Stimulated activated naive CD8-positive, alpha-beta T cell treated with anti-CD3 and anti-CD28 coated beads, Interleukin-15, amount 100 ng/mL, for 72 hours (primary cell): ENCODE data around the gene CRYGN.

Experiments
- ATAC-seq: fragments of 150-1000 bp; cut with Tn5 transposase; 2 replicates; pipeline ENCODE4 v1.10.0; 2021; ENCODE audit warnings: mild to moderate bottlenecking, moderate library complexity
- DNase-seq, 2 donors: peaks; one replicate each; pipeline ENCODE4 v3.0.0; 2021 to 2022
- H3K27ac Mint-ChIP-seq, 2 donors: one replicate each; pipeline ENCODE4 v1.8.0; 2022; ENCODE audit warnings: mild to moderate bottlenecking in 2 of 2, mixed read lengths in 2 of 2, moderate library complexity in 2 of 2
- H3K27me3 Mint-ChIP-seq: one replicate; pipeline ENCODE4 v1.8.0; 2022; ENCODE audit warnings: mixed read lengths
- H3K4me1 Mint-ChIP-seq: one replicate; pipeline ENCODE4 v1.8.0; 2022; ENCODE audit warnings: mild to moderate bottlenecking, mixed read lengths
- H3K4me3 Mint-ChIP-seq, 2 donors: one replicate each; pipeline ENCODE4 v1.8.0; 2022; ENCODE audit warnings: mild to moderate bottlenecking in 2 of 2, mixed read lengths in 2 of 2, moderate library complexity in 1 of 2
- H3K9me3 Mint-ChIP-seq, 2 donors: one replicate each; pipeline ENCODE4 v1.8.0; 2022; ENCODE audit warnings: mixed read lengths in 2 of 2

CRYGN gene

DNA sequence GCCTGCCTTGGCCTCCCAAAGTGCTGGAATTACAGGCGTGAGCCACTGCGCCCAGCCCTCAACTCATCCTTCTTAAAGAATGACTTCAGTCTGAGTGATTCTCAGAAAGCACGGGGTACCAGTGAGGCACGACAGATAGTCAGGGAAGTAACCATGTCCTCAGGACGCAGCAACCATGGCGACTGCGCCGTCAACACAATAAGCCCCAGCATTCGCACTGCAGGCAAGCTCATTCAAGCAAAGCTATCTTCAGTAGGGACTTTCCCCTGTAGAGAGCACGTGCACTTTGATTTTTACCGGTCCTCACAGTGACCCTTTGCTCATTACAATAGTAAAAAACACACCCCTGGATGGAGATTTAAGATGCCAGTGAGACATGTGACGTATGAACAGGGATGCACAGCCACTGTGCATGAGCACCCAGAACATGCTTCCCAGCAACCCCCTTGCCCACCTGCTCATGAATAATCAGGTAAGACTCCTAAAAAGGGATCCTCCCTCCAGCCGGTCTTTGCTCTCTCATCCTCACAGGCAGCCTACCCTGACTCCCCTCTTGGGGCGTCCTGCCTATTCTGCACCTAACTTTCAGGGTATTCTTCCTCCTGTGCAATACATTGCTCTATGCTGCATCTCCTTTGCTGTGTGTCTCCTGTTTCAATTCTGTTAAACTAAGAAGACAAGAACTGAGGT, 39.2 kb downstream of the CRYGN start:
- Mint-ChIP-seq H3K9me3 (peaks cover 6 to 8% of the 10 kb centered on the region in 2 donors), H3K4me1 (peaks cover 5% of the 10 kb centered on the region), H3K4me3 (no peak overlapping the region), H3K27me3 (no peaks in the 10 kb centered on the region), H3K27ac (no peak overlapping the region)
- no peak for ATAC-seq
- DNase-seq: no peak

DNA sequence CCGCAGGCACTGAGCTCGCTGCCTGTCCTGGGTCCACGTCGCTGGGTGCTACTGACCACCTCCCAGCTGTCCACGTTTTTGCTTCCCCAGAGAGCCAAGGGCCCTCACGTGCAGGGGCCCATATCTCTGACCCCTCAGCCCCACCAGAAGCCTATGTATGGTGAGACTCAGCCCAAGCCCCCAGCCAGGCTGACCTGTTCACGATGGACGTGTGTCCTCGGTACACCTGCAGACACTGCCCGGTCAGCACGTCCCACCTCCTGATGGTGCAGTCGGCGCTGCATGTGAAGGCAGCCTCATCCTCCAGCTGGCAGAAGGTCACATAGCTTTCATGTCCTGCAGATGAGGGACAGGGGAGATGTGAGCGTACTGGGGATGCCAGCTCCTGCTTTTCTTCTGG, 40.0 kb downstream of the CRYGN start:
- peaks cover 5% of the 10 kb centered on the region for H3K4me1 Mint-ChIP-seq
- no peak overlapping the region for H3K4me3 Mint-ChIP-seq

DNA sequence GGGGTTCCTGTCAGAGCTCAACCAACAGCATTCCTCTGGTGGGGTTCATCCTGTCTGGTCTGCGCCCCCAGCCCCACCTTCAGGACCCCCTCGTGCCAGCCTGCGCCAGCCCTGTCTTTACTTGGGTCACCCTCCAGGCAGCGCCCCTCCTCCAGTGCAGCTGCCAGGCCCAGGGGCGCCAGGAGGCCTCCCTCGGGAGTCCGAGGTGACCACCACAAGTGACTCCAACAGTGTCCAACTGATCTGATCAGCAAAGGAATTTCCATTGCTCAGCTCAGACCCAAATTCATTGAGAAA, 40.7 kb downstream of the CRYGN start:
- DNase-seq (no peak), ATAC-seq (no peak)
- H3K27ac Mint-ChIP-seq: no peak overlapping the region
- peaks cover 6 to 8% of the 10 kb centered on the region in 2 donors for H3K9me3 Mint-ChIP-seq
- H3K4me3 Mint-ChIP-seq: no peak overlapping the region
- no peaks in the 10 kb centered on the region for H3K27me3 Mint-ChIP-seq
- H3K4me1 Mint-ChIP-seq: peaks cover 5% of the 10 kb centered on the region

More for the DNA sequence above, 40.0 kb downstream of the CRYGN start:
- DNase-seq: no peak
- H3K9me3 Mint-ChIP-seq: peaks cover 6 to 8% of the 10 kb centered on the region in 2 donors
- no peak overlapping the region for H3K27ac Mint-ChIP-seq
- H3K27me3 Mint-ChIP-seq: no peaks in the 10 kb centered on the region
- ATAC-seq: no peak

DNA sequence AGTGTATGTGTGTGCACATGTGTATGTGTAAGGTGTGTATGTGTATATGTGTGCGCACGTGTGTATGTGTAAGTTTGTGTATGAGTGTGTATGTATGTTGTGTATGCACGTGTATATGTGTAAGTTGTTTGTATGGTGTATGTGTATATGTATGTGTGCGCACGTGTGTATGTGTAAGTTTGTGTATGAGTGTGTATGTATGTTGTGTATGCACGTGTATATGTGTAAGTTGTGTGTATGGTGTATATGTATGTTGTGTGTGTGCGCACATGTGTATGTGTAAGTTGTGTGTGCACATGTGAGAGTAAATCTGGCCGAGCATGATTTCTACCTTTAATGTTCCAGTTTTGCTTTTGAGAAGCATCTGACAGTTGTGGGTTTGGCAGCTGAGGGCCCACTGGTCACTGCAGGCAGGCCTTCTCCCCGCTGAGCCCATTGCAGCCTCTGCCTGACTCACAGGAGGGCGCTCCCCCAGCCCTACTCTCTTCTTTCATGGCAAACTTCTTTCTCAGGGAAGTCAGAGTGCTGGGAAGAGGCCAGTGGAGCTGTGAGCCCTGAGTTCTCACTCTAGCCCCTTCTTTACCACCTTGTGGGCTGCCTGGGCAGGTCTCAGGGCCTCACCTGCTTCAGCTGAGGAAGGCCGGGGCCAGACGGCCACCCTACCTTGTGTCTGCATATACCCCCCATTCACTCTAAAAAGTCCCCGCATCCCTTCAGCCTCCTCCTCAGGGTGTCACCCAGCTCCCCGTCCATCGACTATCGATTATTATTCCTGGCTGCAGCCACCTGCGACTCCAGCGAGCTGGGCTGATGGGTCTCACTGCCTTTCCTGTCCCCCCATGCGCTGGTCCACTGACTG, 41.3 kb downstream of the CRYGN start:
- peaks cover 5% of the 10 kb centered on the region for H3K4me1 Mint-ChIP-seq
- H3K4me3 Mint-ChIP-seq: no peak overlapping the region
- H3K27ac Mint-ChIP-seq: no peak overlapping the region
- no peaks in the 10 kb centered on the region for H3K27me3 Mint-ChIP-seq
- no peak for DNase-seq
- no peak for ATAC-seq
- H3K9me3 Mint-ChIP-seq: peaks cover 6 to 8% of the 10 kb centered on the region in 2 donors

DNA sequence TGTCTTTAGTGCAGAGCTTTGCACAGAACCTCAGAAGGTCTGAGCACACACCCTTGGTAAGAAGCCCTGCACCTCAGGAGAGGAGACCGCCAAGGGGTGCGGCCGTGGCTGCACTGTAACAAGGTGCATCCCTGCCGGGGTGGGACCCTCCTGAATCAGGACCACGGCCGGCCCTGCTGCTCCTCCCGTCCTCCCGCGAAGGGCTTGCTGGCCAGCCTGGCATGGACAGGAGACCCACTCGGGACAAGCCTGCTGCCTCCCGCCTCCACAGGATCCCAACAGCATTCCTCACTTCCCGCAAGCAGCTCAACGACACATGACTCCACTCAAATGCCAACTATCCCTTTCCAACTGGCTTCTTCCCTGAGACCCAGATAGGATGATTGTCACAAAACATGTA, 42.9 kb downstream of the CRYGN start:
- no peak overlapping the region for H3K27ac Mint-ChIP-seq
- H3K27me3 Mint-ChIP-seq: no peaks in the 10 kb centered on the region
- no peak for ATAC-seq
- no peak for DNase-seq
- no peak overlapping the region for H3K4me3 Mint-ChIP-seq
- peaks cover 6 to 8% of the 10 kb centered on the region in 2 donors for H3K9me3 Mint-ChIP-seq
- H3K4me1 Mint-ChIP-seq: peaks cover 5% of the 10 kb centered on the region

DNA sequence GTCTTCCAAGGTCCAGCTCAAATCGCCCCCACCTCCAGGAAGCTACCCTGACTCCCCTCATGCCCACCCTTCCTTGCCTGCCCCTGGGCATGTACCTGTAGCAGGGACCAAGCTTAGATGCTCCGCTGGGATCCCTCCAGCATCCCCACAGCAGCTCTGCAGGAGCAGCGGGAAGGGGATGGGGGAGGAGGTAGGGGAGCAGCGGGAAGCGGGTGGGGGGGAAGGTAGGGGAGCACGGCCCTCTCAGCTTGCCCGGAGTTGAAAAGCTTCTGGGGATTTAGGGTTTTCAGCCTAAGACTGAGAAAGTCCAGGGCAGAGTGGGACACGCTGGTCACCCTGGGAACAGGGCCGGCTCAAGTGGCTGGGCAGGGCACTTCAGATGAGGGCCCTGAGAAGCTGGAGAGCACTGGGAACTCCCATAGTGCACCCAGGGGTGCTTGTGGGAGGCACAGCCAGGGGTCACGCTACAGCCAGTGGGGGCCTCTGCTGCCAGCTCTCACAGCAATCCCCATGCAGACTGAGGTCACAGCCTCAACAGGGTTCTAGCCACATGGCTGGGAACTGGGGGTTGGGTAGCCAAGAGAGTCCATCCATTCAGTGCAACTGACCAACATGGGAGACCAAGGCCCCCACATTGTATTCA, 43.5 kb downstream of the CRYGN start:
- Mint-ChIP-seq H3K9me3 (peaks cover 6 to 8% of the 10 kb centered on the region in 2 donors), H3K27me3 (no peaks in the 10 kb centered on the region), H3K4me1 (peaks cover 5% of the 10 kb centered on the region), H3K27ac (peak overlapping the region in 1 of 2 donors; percentile 35), H3K4me3 (no peak overlapping the region)
- no peak for DNase-seq
- no peak for ATAC-seq

DNA sequence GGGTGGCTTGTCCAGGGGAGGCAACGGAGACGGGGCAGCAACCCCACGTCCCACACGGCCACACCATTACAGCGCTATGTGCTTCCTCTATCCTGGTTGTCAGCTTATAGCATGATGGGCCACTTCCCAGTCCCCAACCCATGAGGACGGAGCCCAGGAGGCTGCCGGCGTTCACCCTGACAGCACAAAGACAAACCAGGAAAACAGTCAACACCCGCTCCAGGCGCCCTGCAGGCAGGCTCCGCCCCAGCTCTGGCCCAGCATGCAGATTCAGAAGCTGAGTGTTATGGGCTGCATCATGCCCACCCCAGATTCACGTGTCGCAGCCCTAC, 44.9 kb downstream of the CRYGN start:
- ATAC-seq (no peak), DNase-seq (no peak)
- peaks cover 6 to 8% of the 10 kb centered on the region in 2 donors for H3K9me3 Mint-ChIP-seq
- H3K4me3 Mint-ChIP-seq: no peak overlapping the region
- H3K27me3 Mint-ChIP-seq: peaks cover 10% of the 10 kb centered on the region
- H3K4me1 Mint-ChIP-seq: peaks cover 14% of the 10 kb centered on the region
- no peak overlapping the region for H3K27ac Mint-ChIP-seq

DNA sequence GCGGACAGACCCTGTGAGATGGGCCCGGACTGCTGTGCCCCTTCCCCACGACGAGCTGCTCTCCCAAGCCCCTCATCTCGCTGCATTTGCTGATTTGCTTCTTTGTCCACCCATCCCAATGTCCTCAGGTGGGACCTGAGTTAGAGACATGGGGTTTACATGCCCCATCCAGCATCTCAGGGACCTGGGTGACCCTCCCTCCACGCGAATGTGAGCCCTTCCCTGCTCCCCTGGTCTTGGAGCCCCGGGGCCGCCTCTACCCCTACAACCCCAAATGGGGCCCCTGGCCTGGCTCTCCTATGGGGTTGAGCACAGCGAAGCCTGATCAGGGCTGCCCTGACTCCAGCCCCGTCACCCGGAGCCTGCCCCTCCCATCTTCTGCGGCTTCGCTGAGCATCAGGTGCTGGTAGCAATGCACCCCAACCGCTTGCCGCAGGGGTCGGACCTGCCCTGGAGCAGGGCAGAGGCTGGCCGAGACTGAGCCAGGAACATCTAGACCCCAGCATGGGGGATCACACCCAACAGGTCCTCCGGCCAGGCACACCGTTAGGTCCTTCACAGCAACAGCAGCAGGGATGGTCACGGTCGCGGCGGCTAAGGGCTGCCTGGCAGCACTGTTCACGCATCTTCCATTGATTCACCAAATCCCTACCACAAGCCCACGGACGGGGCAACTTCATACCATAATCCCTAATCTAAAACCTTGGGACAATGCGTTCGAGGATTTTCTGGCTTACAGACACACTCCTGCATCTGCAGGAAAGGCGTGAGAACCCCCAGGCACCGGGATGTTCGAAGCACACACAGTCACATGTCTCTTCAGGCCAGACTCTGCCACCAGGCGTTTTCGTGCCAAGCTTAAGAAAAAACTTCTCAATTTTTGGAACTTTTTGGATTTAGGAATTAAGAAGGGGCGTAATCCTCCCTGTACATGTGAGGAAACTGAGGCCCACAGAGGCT, 45.6 kb downstream of the CRYGN start:
- no peak for DNase-seq
- Mint-ChIP-seq H3K27me3 (peaks cover 16% of the 10 kb centered on the region), H3K27ac (no peak overlapping the region), H3K4me1 (peaks cover 18% of the 10 kb centered on the region), H3K4me3 (no peak overlapping the region), H3K9me3 (peaks cover 6 to 8% of the 10 kb centered on the region in 2 donors)
- no peak for ATAC-seq

DNA sequence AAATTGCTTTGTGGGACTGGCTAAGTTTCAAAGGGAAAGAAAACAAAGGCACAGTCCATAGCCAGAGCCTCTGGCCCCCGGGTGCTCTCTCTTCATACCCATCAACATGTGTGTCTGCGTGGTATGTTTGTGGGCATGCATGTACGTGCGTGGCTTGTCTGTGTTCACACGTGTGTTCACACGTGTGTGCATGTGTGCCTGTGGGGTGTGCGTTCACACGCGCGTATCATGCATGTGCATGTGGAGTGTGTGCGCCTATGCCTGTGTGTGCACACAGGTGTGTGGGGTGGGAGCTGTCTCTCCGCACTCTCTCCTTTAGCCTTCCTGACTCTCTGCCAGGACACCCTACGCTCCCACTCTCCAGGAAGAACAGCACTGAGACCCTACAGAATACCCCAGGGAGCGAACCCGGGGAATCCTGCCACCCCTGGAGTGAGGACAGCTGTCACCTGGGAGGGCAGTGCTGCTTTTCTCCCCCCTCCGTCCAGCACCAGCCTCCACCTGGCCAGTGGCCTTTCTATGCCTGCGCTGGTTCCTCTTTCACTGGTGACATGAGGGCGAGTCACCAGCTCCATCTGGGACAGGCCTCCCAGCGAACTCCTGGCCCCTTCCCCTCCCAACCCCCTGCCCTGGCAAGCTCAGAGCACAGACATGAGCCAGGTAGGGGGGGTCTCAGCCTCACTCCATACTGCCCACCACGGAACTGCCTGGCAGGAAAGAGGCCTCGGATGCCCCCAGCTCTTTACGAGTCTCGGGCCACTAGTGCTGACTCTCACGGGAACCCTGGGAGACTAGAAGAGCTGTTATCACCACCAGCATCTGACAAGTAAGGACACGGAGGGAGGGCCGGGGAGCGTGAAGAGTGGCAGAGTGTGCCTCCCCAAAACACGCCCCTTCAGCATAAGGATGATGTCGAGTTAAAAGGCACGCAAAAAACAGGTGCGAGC, 46.6 kb downstream of the CRYGN start:
- peaks cover 18% of the 10 kb centered on the region for H3K4me1 Mint-ChIP-seq
- DNase-seq: no peak
- H3K9me3 Mint-ChIP-seq: peaks cover 5 to 7% of the 10 kb centered on the region in 2 donors
- no peak overlapping the region for H3K4me3 Mint-ChIP-seq
- no peak for ATAC-seq
- H3K27me3 Mint-ChIP-seq: peaks cover 18% of the 10 kb centered on the region
- H3K27ac Mint-ChIP-seq: peak overlapping the region in 1 of 2 donors; percentile 22

DNA sequence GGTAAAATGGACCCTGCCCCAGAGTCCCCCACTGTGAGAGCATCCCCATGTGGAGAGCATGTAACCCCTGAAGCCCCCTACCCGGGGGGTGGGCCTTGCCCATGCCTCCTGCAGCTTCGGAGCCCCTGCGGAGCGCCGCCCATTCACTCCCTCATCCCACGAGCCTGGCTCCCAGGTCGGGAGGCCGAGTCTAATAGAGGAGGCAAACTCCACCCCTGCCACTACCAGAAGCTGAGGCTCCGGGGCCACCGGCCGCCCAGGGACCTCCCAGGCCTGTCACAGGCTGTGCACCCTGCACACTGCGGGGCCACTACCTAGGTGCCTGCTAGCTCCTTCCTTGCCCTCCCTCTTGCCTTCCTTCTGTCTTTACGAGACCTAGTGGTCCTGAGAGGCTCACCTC, 47.5 kb downstream of the CRYGN start:
- H3K4me1 Mint-ChIP-seq: peaks cover 14% of the 10 kb centered on the region
- H3K27ac Mint-ChIP-seq: no peak overlapping the region

DNA sequence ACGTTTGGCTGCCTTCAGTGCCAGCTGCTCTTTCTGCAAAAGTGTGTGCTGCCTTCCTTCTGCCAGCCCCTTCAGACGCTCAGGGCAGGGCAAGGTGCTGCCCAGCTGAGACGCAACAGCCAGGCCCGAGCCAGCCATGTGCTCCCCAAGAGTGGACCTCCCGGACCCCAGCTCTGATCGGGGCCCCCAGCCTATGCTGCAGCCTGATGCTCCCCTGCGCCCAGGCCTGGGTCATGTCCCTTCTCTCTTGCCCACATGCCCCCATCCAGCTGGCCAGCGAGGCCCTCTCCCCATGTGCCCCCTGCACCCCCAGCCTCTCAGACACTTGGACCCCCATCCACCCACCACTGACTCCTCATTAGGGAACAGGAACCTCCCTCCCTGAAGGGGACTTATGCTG, 47.9 kb downstream of the CRYGN start:
- no peak for DNase-seq
- Mint-ChIP-seq H3K4me3 (no peak overlapping the region), H3K27ac (no peak overlapping the region), H3K9me3 (no peaks in the 10 kb centered on the region), H3K27me3 (peaks cover 19% of the 10 kb centered on the region), H3K4me1 (peaks cover 14% of the 10 kb centered on the region)
- ATAC-seq: no peak

More for the DNA sequence above, 47.5 kb downstream of the CRYGN start:
- Mint-ChIP-seq H3K4me3 (no peak overlapping the region), H3K9me3 (no peaks in the 10 kb centered on the region), H3K27me3 (peaks cover 18% of the 10 kb centered on the region)
- DNase-seq (no peak), ATAC-seq (no peak)

DNA sequence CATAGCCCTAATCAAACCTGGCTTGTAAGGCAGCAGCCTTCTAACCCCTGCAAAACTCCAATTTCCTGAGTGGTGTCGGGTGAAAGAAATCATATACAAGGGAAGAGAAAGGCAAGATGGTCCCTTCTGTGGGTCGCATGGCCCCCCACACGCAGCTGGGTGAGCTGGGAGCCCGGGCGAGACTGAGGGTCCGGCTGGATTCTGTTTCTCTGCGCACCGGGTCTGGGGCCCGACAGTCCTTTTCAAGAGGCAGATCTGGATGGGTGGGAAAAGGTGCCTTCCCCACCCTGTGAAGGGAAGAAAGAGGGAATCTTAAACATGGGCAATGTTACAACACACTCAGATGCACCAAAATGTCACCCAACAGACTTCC, 48.6 kb downstream of the CRYGN start:
- Mint-ChIP-seq H3K4me3 (no peak overlapping the region), H3K27me3 (peaks cover 26% of the 10 kb centered on the region), H3K4me1 (peaks cover 14% of the 10 kb centered on the region), H3K27ac (no peak overlapping the region), H3K9me3 (no peaks in the 10 kb centered on the region)
- no peak for ATAC-seq
- DNase-seq: no peak

DNA sequence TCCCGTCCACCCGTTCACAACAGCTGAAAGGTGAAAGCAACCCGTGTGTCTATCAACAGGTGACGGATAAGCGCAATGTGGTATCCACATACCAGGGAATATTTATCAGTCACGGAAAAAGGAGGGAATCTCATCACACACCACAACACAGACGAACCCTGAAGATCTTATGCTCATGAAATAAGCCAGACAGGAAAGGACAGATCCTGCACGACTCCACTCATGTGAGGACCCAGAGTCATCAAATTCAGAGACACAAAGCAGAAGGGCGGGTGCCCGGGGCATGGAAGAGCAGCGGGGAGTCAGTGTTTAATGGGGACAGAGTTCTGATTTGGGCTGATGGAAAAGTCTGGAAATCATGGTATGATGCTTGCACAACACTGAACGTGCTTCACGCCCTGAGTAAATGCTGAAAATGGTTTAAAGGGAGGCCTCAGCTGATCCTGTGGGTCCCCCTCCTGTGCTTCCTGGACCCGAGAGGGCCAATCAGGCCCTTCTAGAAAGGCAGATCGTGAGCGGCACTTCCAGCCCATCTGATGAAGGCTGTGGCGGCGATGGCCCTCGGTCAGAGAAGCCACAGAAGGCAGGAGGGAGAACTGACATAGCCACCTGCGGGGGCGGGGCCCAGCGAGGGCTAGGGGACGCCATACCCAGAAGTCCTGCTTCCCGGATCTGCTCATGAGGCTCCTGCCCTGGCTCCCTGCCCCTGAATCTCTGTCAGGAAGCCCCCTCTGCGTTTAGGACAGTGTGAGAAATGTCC, 49.2 kb downstream of the CRYGN start:
- DNase-seq (no peak), ATAC-seq (no peak)
- Mint-ChIP-seq H3K4me1 (peaks cover 14% of the 10 kb centered on the region), H3K27me3 (peaks cover 26% of the 10 kb centered on the region), H3K9me3 (no peaks in the 10 kb centered on the region), H3K4me3 (no peak overlapping the region), H3K27ac (no peak overlapping the region)
